Hepatic stellate cell (primary cell): Measurements from ENCODE around the gene SAE1.

ENCODE experiments used
- DNase-seq: peaks from one replicate; pipeline ENCODE4 v3.0.0; 2011; ENCODE audit warnings: low spot score

The SAE1 gene

DNA sequence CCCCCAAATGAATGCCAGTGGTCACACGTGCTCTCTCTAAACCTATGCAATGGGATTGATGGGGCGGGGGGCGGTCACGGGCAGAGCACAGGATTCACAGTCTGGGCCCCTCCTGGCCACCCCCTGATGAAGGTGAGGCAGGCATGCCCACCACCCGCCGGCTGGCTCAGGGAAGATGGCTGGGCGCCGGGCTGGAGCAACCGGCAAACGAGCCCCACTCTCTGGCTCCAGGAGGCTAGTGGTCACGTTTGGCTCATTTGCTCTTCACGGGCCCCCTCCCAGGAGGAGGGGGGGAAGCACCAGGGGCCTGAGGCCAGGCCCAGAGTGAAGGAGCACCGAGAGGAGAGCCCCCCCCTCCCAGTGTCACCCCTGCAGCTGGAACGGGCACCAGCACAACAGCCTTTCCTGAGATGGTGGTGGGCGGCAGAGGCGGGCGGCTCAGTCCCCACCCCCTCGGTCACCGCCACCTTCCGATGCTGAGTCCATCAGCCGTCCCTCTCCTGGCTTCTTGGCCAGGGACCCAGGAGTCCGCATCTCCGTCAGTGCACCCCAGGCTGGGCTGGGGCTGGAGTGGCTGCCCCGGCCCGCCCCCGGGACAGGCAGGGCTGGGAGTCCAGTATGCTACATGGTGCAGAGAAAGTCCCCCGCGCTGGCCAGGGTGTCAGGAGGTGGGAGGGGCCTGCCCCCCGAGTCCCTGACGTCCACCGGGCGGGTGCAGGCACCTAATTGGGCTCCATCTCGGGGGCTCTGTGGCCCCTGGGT is 90.6 kb downstream of the SAE1 start:
- no peak for DNase-seq

DNA sequence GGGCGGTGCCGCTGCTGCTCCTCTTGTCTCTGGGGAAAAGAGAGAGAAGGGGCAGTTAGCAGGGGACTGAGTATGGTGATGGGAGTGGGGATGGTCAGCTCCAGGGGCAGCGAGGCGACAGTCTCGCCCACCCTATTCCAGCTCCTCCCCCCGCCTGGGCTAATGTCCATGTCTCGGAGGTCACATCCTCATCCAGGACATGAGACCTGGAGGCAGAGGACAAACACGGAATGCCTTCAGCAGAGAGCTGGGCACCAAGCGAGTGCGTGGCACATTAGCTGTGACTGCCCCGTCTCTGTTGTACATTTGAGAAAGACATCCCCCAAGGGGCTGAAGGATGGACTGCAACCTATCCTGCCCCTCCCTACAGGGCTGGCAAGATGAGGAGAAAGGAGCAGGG is 91.3 kb downstream of the SAE1 start:
- no peak for DNase-seq

DNA sequence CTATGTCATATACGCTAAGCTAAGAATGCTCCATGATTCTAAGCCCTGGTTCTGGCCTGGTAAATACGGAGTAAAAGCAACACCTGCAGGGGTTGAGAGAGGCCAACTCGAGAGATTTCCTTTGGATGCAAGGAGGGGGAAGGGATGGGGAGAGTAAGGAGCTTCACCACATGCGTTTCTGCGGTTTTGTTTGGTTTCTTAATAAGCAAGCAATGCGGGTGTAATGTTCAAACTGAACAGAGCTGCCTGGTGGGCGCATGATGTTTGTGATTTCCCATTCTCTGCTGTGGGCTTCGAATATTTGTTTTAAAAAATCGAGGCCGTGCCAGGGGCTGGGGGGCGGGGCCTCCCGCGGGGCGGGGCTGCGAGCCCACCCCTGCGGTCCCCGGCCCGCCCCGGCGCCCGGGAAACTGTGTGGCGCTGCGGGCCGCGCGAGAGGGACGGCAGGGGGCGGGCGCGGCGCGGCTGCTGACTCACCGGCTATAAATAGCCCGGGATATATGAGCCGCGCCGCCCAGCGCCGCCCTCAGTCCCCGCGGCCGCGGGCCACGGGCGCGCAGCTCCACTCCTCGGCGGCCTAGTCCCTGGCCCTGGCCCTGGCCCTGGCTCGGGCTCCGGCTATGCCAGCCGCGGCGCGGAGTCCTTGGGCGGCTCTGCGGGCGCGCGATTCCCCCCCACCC is 95.3 kb downstream of the SAE1 start:
- peak; percentile 92 for DNase-seq

DNA sequence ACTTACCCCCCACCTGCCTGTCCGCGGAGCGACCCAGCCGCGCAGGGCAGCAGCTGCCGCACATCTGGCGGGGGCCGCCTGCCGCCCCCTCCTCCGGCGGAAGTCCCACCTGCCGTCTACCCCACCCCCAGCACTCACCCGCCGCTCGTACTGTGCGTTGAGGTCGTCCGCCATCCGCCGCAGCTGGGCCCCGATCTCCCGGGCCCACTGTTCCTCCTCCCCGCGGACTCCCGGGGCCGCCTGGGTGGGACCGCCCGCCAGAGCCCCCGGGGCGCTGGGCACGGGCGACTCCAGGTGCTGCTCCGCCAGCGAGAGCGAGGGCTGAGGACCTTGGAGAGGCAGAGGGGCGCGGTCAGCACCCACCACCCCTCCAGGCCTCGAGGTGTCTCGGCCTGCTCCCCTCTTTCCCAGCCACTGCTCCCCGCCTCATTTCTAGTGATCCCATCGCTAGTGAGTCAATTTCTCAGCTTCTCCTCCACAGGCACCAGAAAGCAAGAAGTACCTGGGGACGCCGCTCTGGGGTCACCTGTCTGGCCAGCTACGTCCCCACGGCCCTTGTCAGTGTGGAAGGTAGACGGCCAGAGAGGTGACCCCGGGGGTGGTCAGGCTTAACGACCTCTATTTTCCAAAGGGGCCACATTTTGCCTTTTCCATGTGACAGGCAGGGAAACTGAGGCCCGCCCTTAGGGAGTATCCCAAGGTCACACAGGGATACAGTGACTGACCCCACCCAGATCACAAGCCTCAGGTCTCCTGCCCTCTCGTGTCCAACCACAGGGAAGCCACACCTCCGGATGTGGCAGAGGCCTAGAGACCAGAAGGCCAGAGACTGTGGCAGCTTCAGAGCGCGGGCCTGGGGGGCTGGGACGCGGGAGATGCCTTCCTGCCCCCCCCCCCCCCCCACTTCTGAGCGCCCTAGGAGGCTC is 96.1 kb downstream of the SAE1 start:
- peak; percentile 76 for DNase-seq

DNA sequence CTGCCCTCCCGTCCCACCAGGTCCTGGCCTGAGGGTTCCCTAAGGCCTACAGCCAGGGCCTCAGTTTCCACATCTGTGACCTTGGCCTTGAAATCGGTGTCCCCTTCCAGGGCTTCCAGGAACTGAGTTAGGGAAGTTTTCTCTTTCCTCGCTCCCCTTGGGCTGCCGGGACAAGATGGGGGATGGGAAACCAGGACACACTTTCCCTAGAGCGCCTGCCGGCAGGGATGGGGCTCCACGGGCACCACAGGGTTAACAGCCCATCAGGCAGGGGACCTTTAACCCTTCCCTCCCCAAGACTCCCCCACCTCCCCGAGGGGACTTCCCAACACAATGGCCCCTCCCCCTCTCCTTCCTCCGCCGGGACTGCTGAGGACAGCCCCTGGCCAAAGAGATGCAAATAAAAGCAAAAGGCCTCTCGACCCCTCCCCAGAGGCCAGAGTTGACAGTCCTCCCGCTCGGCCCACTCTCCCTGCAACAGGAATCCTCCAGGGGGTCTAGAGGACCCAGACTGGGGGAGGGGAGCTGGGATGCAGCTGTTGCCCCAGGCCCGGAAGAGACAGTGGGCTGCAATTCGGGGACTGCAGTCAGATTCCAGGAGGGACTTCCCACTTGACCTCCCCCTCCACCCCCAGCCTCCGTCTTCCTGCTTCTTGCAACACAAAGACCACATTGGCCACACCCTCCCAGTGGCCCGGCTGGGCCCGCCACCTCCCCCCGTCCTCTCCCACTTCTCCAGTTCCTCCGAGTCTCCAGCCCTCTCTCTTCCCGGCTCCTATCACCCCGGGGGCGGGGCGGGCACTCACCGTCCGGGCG is 96.9 kb downstream of the SAE1 start:
- peak; percentile 95 for DNase-seq

DNA sequence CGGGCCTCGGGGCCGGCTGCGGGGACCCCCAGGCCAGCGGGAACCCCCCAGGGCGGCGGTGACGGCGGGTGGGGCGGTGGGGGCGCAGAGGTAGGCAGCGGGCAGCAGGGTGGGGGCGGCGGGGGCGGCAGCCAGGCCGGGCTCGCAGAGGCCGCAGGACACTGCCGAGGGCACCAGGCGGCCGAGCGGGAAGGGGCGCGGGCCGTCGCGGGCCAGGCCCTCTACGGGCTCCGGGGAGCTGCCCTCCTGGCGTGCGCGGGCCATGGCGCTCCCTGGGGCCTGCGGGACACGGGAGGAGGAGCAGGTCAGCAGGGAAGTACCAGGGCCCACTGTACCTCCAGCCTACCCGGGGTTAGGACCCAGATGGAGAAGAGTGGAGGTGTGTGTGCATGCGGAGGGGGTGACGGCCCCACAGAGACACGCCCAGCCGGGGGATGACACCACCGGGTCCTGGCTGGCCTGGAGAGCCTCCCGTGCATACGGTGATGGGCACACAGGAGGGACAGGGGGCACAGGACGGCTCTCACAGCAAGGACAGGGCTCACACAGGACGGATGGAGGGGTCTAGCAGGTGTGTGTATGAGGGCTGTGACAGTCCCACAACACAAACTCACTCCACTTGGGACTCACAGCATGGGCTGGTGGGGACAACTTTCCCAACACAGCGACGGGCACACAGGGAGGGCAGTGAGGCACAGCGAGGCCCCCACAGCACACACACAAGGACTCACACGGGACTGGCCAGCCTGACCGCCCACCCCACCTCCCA is 97.7 kb downstream of the SAE1 start:
- peak; percentile 57 for DNase-seq

DNA sequence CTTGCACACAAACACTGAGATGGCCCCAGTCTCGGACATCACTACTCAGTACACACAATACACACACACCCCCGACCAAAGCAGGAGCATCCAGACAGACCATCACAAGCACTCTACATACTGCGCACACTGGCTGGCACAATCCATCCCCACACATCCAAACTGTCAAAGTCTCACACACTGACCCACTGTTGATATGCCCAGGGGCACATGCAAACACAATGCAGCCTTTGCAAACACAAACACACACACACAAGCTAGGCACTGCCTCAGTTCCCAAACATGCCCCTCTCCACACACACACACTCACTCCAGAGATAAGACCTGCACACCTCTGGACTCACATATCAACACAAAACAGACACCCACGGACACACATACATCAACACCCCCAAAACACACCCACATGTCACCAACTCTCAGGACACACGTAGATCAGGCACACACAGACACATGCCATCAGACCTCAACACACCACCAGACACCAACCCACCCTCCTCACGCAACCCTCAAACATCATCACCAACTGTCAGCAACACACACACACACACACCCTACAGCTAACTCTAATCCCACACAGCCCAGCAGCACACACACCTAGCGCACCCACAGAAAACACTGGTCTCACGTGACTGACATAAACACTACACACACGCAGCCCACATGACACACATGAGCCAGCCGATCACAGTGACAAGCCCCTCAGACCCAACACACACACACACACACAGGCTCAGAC is 98.5 kb downstream of the SAE1 start:
- peak; percentile 33 for DNase-seq

DNA sequence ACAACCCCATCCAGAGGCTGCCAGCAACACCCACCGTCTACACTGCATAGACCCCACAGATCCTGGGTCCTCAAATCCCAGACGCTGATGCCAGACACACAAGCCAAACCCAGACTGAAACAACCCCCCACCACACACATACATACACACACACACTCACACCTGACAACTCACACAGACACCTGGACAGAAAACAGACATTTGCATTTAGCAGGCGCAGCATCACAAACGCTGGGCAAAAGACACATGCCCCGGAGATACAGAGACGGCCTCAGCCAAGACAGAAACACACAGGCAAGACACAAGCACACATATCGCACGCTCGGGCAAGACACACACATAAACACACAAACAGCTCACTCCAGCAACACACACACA is 99.0 kb downstream of the SAE1 start:
- DNase-seq = no peak

DNA sequence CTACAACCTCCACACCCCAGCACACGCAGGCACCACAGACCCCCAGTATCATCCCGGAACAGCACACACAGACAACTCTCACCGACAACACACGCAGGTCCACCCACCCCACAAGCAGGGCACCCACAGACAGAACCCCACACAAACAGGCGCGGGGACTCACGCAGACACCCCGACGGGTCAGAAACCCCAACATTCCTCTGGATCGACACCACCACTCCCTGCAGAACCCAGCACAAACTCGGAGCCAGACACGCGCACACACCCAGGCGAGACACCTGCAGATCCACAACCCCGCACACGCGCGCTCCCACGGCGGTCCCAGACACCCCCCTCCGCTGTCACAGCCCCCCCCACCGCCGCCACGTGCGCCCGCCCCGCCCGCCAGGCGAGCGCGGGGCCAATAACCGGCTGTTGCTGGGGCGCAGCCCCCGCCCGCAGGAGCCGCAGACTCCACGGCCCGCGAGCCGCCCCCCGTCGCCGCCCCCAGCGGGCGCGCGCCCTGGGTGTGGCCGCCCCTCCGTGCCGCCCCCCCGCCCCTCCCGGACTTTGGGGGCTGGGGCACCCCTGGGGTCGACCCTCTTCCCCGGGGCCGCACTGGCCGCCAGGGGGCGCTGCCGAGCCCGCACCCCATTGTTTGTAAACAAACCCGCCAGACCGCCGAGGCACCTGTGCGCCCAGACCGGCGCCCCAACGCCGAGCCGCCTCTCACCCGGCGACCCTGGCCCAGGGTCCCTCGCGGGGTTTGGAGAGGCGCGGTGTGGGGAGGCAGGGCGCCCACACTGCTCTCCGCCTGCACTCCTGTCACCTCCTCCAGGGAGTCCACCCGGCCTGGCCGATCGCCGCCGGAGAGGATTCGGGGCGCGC is 99.7 kb downstream of the SAE1 start:
- DNase-seq = peak; percentile 65

DNA sequence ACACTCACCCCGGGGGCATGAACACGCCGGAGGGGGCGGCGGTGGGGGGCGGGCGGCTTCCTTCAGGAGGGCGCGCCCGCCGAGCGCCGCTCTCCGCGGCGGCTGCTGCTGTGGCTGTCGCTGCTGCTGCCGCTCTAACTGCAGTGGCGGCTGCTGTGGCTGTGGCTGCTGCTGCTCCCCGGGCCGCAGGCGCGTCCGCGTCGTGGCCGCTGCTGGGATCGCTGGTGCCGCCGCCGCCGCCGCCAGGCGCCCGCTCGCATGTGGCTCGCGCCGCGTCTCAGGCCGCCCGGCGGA is 100.2 kb downstream of the SAE1 start, which contains the start of gene BBC3:
Gene BBC3, minus strand, starts transcription at position 279 of the 294 bp plus-strand sequence. CDS start 2,768 bp downstream, outside the sequence.
- no peak for DNase-seq

DNA sequence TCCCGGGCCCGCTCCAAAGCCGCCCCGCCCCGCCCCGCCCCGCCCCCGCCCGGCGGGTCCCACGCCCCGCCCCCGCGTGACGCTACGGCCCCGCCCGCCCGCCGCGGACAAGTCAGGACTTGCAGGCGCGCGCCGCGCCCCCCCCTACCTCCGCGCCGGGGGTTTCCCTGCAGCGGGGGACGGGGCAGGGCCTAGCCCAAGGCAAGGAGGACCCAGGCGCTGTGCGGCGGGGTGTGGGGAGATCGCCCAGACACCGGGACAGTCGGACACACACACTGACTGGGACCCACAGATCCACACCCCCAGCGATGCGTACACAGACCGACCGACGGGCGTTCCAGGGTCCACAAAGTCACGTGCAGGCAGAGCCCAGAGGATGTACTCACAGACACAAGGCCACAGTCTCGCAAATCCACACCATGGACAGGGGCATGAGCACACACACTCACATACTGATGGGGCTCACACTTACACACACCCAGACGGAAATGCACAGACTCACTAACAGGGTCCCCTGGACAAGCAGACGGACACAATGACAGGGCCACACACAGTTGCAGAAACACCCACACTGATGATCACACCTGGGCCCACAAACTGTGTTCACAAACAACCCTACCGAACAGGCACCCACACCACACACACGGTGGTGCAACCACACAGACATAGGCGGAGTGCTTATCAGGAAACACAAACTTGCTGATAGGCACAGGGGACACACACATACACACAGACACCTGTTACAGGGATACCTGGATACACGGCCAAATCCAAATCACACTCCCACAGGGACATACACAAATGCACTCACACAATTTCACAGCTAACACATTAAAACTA is 100.8 kb downstream of the SAE1 start:
- peak; percentile 82 for DNase-seq

DNA sequence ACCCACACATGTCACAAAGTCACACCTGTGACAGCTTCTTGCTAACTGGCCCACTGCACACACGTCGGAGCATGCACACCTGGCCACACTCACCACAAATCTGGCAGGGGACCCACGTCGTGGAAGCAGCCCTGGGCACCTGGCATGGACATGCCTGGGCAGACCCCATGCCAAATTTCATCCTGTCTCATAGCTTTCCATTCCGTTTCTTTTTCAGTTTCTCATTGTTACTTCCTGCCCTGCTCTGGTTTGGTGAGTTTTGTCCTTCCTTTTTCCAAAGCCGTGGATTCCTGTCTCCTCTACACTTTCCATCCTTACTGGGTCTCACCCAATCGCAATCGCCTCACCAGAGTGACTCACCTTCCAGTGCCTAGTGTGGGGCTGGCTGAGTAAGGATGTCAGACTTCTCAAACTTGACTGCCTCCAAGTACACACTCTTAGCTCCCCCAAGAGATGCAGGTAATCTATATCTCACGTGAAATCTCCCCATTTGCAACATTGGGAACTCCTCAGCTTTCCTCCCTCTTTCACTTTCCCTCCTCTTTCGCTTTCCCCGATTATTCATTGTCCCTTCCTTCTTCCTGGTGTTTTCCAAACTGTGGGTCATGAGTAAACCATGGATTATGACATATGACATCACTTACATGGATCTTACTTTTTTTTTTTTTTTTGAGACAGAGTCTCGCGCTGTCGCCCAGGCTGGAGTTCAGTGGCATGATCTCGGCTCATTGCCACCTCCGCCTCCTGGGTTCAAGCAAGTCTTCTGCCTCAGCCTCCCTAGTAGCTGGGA is 102.0 kb downstream of the SAE1 start:
- peak; percentile 82 for DNase-seq

DNA sequence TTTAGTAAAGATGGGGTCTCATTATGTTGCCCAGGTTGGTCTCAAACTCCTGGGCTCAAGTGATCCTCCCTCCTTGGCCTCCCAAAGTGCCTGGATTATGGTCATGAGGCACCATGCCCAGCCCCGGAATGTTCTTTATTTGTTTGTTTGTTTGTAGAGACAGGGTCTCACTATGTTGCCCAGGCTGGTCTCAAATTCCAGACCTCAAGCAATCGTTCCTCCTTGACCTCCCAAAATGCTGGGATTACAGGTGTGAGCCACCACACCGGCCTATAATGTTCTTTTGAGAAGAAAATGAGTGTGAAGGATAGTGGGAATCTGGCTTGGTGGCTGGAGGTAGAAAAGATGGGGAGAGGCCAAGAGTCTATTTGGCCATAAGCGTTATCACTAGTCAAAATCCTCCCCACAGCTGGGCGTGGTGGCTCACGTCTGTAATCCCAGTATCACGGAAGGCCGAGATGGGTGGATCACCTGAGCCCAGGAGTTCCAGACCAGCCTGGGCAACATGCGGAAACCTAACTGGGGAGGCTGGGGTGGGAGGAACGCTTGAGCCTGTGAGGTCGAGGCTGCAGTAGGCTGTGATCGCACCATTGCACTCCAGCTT is 105.5 kb downstream of the SAE1 start:
- DNase-seq = no peak

DNA sequence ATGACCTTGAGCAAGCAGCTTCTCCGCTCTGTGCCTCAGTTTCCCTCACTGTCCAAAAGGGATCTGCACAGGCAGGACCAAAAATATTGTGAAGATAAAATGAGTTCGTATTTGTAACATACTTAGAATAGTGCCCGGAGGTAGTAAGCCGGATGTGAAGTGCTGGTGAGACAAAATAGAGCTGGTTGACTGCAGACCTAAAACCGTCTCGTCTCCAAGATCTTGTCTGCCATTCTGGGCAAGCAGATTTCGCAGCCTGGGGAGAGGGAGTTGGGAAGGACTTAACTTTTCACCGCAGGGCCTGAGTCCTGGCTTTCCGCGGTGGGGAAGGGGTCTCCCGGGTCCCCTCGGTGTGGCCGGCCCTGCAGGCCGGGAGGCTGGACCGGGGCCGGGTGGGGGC is 108.5 kb downstream of the SAE1 start:
- no peak for DNase-seq

DNA sequence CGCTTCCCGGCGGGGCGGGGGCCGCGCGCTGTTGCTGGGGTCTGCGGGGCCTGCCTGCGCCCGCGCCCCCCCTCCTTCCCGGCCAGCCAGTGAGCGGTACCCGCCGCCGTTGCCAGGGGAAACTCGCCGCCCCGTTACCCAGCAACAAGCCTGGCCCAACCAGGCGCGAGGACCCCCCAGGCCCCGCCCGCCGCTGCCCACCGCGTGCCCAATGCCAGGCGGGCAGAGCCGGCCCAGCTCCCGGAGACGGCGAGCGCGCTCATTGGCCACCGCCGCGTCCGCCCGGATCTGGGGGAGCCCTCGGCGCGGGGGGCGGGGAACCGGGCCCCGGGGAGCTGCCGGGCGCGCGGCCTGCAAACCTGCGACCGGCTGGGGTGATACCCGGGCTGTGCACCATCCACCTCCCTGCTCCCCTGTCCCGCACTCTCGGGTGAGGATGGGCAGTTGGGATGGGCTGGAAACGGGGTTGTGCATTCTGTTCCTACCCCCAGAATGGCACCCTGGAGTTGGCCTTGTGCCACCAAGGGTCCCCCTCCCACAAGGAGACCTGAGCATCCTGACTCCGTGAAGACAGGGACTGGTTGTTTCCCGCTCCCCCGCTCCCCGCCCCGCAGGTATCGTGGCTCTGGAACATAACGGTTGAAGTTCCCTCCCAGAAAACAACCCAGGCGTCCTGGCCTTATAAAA is 109.1 kb downstream of the SAE1 start:
- DNase-seq = peak; percentile 63

DNA sequence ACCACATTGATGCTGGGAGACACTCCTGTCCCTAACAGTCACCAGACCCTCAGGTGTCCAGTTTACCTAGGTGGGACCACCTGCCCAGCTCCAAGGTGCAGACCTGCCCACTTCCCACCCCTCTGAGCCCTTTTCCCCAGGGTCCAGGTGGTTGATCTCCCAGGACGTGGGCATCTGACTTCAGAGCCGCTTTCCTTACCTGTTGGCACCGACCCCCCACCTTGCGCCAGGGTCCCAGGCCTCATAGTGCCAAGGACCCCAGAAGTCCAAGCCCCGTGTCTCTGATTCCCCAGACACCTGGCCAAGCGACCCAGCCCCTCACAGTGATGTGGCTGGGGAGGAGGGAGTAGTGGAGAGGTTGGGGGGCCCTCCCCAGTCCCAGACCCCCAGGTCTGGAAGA is 109.9 kb downstream of the SAE1 start:
- no peak for DNase-seq
